GM10248 (cell line): ENCODE data around the gene GP1BB.

Experiments
- CTCF ChIA-PET: fragments of 300-600 bp; sonication (Branson Sonifier 250); formaldehyde crosslinking; extraction: SDS; loops from one replicate; lab custom pipeline; 2021; ENCODE audit warnings: antibody characterized with exemption; lab: Yijun Ruan, JAX
- POLR2A ChIA-PET: fragments of 350-650 bp; sonication (Branson Sonifier 250); formaldehyde crosslinking; extraction: SDS; loops from one replicate; lab custom pipeline; 2020; ENCODE audit warnings: antibody characterized with exemption; lab: Yijun Ruan, JAX
- DNase-seq: peaks from one replicate; pipeline ENCODE4 v3.0.0; 2012; ENCODE audit errors: extremely low spot score
- CTCF ChIP-seq: IDR thresholded peaks from 2 replicates; pipeline ENCODE4 v1.5.1; 2012; ENCODE audit warnings: mild to moderate bottlenecking, low read depth; ENCODE audit errors: extremely low read depth, missing control alignments, control extremely low read depth

Gene GP1BB

GRCh38 chr22:19748991-19749664 lies 25.8 kb downstream of the GP1BB start:
- no peak for TF ChIP-seq CTCF
- no peak for DNase-seq
- CTCF ChIA-PET = interaction anchor here (1.3 to 1.8 kb wide), 3 partner anchors 9 to 161 kb away, joined by 4 to 5 read pairs (median 5); no protein-coding TSS in a partner anchor
- POLR2A ChIA-PET = no interaction called here

- no peak for TF ChIP-seq CTCF
- no peak for DNase-seq
- CTCF ChIA-PET = interaction anchor here (1.5 kb wide), 1 partner anchor 160 kb away, joined by 5 read pairs; no protein-coding TSS in a partner anchor
- POLR2A ChIA-PET = no interaction called here
Measured at GRCh38 chr22:19749876-19750275, 26.5 kb downstream of the GP1BB start.

- ChIA-PET CTCF (interaction anchor here (1.5 to 4.2 kb wide), 3 partner anchors 20 to 160 kb away, joined by 5 to 25 read pairs (median 5); no protein-coding TSS in a partner anchor), POLR2A (no interaction called here)
Measured at GRCh38 chr22:19750507-19751490, 27.5 kb downstream of the GP1BB start.

GRCh38 chr22:19751497-19752245 lies 28.3 kb downstream of the GP1BB start:
- POLR2A ChIA-PET = no interaction called here
- CTCF ChIA-PET = interaction anchor here (1.6 to 4.2 kb wide), 2 partner anchors 21 to 159 kb away, joined by 5 to 25 read pairs; no protein-coding TSS in a partner anchor
- DNase-seq = no peak
- no peak for TF ChIP-seq CTCF

More at GRCh38 chr22:19750507-19751490, 27.5 kb downstream of the GP1BB start:
- TF ChIP-seq CTCF = no peak
- no peak for DNase-seq

- no peak for DNase-seq
- ChIA-PET POLR2A (no interaction called here), CTCF (interaction anchor here (0.7 to 4.2 kb wide), 4 partner anchors 8 to 158 kb away, joined by 3 to 25 read pairs (median 6); no protein-coding TSS in a partner anchor)
- no peak for TF ChIP-seq CTCF
Measured at GRCh38 chr22:19753090-19753842, 29.9 kb downstream of the GP1BB start.
